ENCODE data around the gene IFT74. TPM values are rescaled to one million over a fixed set of nuclear protein-coding genes. Genes with fewer than 3 reads are reported as not detected.

The IFT74 gene
- total and polyA plus RNA-seq, 2 donors (not counting 1 experiment from before 2014, with no cell fraction given) = 12.8 to 18.0 TPM

DNA sequence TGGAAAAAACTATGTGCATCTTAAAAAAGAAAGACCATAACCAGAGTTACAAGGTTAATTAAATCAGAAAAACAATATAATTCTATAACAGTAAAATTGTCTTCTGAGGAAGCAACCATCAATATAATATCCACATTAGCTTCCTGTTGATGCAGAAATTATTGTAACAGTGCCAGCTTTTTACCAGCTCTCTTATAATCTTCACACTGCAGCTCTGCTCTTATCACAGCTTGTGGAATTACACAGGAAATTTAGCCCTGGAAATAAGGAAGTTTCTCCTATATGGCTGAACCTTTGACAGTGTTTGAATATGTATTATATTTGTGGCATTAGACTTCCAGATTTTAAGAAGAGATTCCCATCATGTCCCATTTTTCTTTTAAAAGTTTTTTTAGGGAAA, 103.7 kb downstream of the IFT74 start:
- Histone ChIP-seq H3K4me2 (ENCODE audit: extremely low read depth, insufficient read depth, low read length) (no peak overlapping the region), H3K4me3 (replicated peaks in 1 of 4; ENCODE audit: control extremely low read depth in 1 of 4, insufficient read depth in 1 of 4, low read depth in 3 of 4, low read length in 4 of 4) (no peak overlapping the region), H3K79me2 (ENCODE audit: control insufficient read depth, insufficient read depth, low read length) (no peaks in the 10 kb centered on the region), H3K9ac (ENCODE audit: insufficient read depth, low read length) (no peak overlapping the region), H3K36me3 (ENCODE audit: control insufficient read depth, insufficient read depth, low read length) (no peaks in the 10 kb centered on the region), H3K9me3 (ENCODE audit: control insufficient read depth, insufficient read depth, low read depth, low read length) (no peaks in the 10 kb centered on the region), H3K27ac (ENCODE audit: insufficient read depth, low read length) (no peak overlapping the region), H4K20me1 (ENCODE audit: control insufficient read depth, extremely low read depth, insufficient read depth, low read length) (no peaks in the 10 kb centered on the region), H3K4me1 (ENCODE audit: control insufficient read depth, extremely low read depth, insufficient read depth, low read length) (no peaks in the 10 kb centered on the region), H2AFZ (ENCODE audit: low read length) (no peak overlapping the region), H3K27me3 (ENCODE audit: control insufficient read depth, insufficient read depth, low read length) (no peaks in the 10 kb centered on the region)
- no peak for TF ChIP-seq EZH2 (IDR thresholded peaks at IDR 0.05; ENCODE audit: low read length, missing control alignments)
- TF ChIP-seq, protein P1, sequence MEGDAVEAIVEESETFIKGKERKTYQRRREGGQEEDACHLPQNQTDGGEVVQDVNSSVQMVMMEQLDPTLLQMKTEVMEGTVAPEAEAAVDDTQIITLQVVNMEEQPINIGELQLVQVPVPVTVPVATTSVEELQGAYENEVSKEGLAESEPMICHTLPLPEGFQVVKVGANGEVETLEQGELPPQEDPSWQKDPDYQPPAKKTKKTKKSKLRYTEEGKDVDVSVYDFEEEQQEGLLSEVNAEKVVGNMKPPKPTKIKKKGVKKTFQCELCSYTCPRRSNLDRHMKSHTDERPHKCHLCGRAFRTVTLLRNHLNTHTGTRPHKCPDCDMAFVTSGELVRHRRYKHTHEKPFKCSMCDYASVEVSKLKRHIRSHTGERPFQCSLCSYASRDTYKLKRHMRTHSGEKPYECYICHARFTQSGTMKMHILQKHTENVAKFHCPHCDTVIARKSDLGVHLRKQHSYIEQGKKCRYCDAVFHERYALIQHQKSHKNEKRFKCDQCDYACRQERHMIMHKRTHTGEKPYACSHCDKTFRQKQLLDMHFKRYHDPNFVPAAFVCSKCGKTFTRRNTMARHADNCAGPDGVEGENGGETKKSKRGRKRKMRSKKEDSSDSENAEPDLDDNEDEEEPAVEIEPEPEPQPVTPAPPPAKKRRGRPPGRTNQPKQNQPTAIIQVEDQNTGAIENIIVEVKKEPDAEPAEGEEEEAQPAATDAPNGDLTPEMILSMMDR (conservative IDR thresholded peaks at IDR 0.05 in 1 of 2, IDR thresholded peaks at IDR 0.05 in 1 of 2; ENCODE audit: low read depth in 1 of 2, low read length in 2 of 2) = no peak
- no peak for DNase-seq (ENCODE audit: low read depth in 2 of 2)

DNA sequence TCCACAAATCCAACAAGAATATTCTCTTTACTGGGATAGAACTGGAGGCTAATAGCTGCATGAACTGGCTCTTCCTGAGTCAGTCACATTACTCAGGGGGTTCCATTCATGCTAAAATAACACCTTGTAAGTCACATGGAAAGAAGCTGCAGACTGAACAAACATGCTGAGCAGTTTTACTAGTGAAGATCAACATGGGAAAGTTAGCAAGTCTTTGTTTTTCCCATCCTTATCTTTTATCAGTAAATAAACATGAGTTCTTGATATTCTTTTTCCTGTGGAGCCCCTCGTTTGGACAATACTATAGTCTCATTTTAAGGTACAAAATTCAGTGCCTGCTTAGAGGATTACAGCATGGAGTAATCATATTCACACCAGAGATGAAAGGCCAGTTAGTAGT, 109.1 kb downstream of the IFT74 start:
- Histone ChIP-seq H3K4me3 (replicated peaks in 1 of 4; ENCODE audit: control extremely low read depth in 1 of 4, insufficient read depth in 1 of 4, low read depth in 3 of 4, low read length in 4 of 4) (no peak overlapping the region), H3K36me3 (ENCODE audit: control insufficient read depth, insufficient read depth, low read length) (no peaks in the 10 kb centered on the region), H3K9me3 (ENCODE audit: control insufficient read depth, insufficient read depth, low read depth, low read length) (no peaks in the 10 kb centered on the region), H3K27ac (ENCODE audit: insufficient read depth, low read length) (no peak overlapping the region), H3K4me1 (ENCODE audit: control insufficient read depth, extremely low read depth, insufficient read depth, low read length) (no peaks in the 10 kb centered on the region), H3K79me2 (ENCODE audit: control insufficient read depth, insufficient read depth, low read length) (no peaks in the 10 kb centered on the region), H3K27me3 (ENCODE audit: control insufficient read depth, insufficient read depth, low read length) (no peaks in the 10 kb centered on the region), H4K20me1 (ENCODE audit: control insufficient read depth, extremely low read depth, insufficient read depth, low read length) (no peaks in the 10 kb centered on the region), H2AFZ (ENCODE audit: low read length) (no peak overlapping the region), H3K4me2 (ENCODE audit: extremely low read depth, insufficient read depth, low read length) (no peak overlapping the region), H3K9ac (ENCODE audit: insufficient read depth, low read length) (no peak overlapping the region)
- TF ChIP-seq EZH2 (IDR thresholded peaks at IDR 0.05; ENCODE audit: low read length, missing control alignments) = no peak
- TF ChIP-seq, protein P1 (conservative IDR thresholded peaks at IDR 0.05 in 1 of 2, IDR thresholded peaks at IDR 0.05 in 1 of 2; ENCODE audit: low read depth in 1 of 2, low read length in 2 of 2) = no peak
- DNase-seq (ENCODE audit: low read depth in 2 of 2) = no peak

DNA sequence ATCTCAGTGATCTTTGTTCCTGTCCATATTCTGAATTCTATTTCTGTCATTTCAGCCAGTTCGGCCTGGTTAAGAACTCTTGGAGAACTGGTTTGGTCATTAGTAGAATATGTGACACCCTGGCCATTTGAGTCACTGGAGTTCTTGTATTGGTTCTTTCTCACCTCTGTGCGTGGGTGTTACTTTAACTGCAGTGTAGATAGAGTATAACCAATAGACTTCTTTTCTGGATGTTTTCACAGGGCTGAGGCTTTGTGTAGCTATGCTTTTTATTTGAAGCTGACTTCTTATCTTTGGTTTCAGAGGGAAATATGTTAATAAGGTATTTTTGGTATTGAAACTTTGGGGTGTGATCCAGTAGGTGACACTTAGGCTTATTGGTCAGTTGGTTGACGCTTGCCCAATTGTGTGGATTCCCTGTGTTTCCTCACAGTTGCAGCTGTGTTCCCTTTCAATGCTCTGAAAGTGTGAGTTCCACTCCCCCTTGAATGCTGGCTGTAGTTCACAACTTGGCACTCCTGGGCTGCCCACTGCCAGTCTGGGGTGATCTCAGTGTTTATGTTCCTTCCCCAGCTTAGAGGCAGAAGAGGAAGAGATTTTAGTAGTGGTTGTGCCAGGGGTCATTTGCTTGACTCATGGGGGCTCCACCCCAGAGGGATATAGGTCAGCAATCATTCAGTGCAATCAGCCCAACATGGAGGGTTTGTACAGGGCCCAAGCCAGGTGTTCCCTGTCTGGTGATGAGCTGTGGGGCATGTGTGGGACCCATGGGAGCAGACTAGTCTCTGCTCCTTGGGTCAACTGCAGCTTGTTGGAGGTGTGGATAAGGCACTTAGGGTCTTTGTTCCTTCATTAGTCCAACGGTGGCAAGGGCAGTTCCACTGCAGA, 117.9 kb downstream of the IFT74 start:
- Histone ChIP-seq H3K27me3 (ENCODE audit: control insufficient read depth, insufficient read depth, low read length) (no peaks in the 10 kb centered on the region), H3K4me3 (replicated peaks in 1 of 4; ENCODE audit: control extremely low read depth in 1 of 4, insufficient read depth in 1 of 4, low read depth in 3 of 4, low read length in 4 of 4) (no peak overlapping the region), H3K9ac (ENCODE audit: insufficient read depth, low read length) (no peak overlapping the region), H3K4me1 (ENCODE audit: control insufficient read depth, extremely low read depth, insufficient read depth, low read length) (no peaks in the 10 kb centered on the region), H4K20me1 (ENCODE audit: control insufficient read depth, extremely low read depth, insufficient read depth, low read length) (no peaks in the 10 kb centered on the region), H3K9me3 (ENCODE audit: control insufficient read depth, insufficient read depth, low read depth, low read length) (no peaks in the 10 kb centered on the region), H3K27ac (ENCODE audit: insufficient read depth, low read length) (no peak overlapping the region), H3K4me2 (ENCODE audit: extremely low read depth, insufficient read depth, low read length) (no peak overlapping the region), H3K36me3 (ENCODE audit: control insufficient read depth, insufficient read depth, low read length) (no peaks in the 10 kb centered on the region), H2AFZ (ENCODE audit: low read length) (no peak overlapping the region), H3K79me2 (ENCODE audit: control insufficient read depth, insufficient read depth, low read length) (no peaks in the 10 kb centered on the region)
- TF ChIP-seq, protein P1 (conservative IDR thresholded peaks at IDR 0.05 in 1 of 2, IDR thresholded peaks at IDR 0.05 in 1 of 2; ENCODE audit: low read depth in 1 of 2, low read length in 2 of 2) = no peak
- no peak for TF ChIP-seq EZH2 (IDR thresholded peaks at IDR 0.05; ENCODE audit: low read length, missing control alignments)
- DNase-seq (ENCODE audit: low read depth in 2 of 2) = peak; percentile 7 to 22
